HG03060 (cell line): ENCODE data around the gene ZFAND2B.
"Not testable (repeated sequence)": the region's sequence is repeated elsewhere in the genome, so short reads cannot be mapped to it uniquely, and the experiment has no call there.

Experiments
- ATAC-seq: cut with Tn5 transposase; IDR thresholded peaks from one replicate; pipeline ENCODE4 v1.9.1; 2021; ENCODE audit warnings: low read depth, moderate number of reproducible peaks; ENCODE audit not compliant: unreplicated experiment

ZFAND2B gene

DNA sequence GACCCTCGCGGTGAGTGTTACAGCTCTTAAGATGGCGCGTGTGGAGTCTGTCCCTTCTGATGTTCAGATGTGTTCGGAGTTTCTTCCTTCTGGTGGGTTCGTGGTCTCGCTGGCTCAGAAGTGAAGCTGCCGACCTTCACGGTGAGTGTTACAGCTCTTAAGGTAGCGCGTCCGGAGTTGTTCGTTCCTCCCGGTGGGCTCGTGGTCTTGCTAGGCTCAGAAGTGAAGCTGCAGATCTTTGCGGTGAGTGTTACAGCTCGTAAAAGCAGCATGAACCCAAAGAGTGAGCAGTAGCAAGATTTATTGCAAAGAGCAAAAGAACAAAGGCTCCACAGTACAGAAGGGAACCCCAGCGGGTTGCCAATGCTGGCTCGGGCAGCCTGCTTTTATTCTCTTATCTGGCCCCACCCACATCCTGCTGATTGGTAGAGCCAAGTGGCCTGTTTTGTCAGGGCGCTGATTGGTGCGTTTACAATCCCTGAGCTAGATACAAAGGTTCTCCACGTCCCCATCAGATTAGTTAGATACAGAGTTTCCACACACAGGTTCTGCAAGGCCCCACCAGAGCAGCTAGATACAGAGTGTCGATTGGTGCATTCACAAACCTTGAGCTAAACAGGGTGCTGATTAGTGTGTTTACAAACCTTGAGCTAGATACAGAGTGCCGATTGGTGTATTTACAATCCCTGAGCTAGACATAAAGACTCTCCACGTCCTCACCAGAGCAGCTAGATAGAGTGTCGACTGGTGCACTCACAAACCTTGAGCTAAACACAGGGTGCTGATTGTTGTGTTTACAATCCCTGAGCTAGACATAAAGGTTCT, 5.9 kb upstream of the ZFAND2B start:
- ATAC-seq = not testable (repeated sequence)

GRCh38 chr2:219201331-219201730, 5.3 kb upstream of the ZFAND2B start:
- not testable (repeated sequence) for ATAC-seq

GRCh38 chr2:219204425-219205164, 2.0 kb upstream of the ZFAND2B start:
- ATAC-seq = no peak

- no peak for ATAC-seq
These were observed 1.4 kb upstream of the ZFAND2B start for GRCh38 chr2:219205165-219205538.

- no peak for ATAC-seq
These were observed 628 bp upstream of the ZFAND2B start for GRCh38 chr2:219205981-219206327.

- ATAC-seq = no peak
These were observed 727 bp downstream of the ZFAND2B start for GRCh38 chr2:219207134-219207883.

- no peak for ATAC-seq
These were observed 1.5 kb downstream of the ZFAND2B start for GRCh38 chr2:219207884-219208740.

- ATAC-seq = no peak
These were observed 2.9 kb downstream of the ZFAND2B start for GRCh38 chr2:219209236-219210195.

- ATAC-seq = no peak
These were observed 3.8 kb downstream of the ZFAND2B start for GRCh38 chr2:219210196-219210885.

DNA sequence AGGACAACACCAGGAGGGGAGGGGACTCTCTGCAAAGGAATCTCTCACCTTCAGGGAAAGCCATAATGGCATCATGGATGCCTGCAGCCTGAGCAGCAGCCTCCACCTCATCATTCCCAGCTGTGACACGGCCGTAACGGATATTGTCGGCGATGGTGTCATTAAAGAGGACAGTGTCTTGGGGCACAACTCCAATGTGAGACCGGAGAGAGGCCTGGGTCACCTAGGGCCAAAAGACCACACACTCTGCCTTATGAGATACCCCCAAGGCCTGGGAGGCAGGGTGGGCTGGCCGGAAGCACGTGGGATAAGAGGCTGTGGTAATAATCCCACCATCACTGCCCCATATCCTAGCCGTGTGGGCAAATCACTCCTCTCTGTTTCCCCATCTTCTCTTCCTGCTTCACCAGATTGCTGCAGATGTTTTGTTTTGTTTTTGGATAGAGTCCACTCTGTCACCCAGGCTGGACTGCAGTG, 4.3 kb downstream of the ZFAND2B start:
- no peak for ATAC-seq

DNA sequence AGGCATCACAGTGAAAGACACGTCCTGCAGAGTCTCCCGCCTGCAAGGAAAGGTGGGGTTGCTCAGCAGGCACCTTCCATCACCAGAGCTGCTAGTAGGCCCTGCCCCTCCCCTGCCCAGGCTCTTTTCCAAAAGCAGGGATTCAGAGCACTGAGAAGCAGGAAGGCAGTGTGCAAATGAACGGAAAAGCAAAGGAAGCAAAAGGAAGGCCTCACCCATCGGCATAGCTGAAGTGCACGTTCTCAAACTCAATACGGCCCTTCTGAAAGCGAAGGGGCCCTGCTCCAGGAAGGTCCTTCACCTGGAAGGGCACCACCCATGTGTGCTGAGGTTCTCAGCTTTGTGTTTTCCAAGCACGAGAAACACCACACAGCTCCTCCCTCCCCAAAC, 6.4 kb downstream of the ZFAND2B start:
- ATAC-seq = no peak

- no peak for ATAC-seq
These were observed 7.0 kb downstream of the ZFAND2B start for GRCh38 chr2:219213486-219214071.

DNA sequence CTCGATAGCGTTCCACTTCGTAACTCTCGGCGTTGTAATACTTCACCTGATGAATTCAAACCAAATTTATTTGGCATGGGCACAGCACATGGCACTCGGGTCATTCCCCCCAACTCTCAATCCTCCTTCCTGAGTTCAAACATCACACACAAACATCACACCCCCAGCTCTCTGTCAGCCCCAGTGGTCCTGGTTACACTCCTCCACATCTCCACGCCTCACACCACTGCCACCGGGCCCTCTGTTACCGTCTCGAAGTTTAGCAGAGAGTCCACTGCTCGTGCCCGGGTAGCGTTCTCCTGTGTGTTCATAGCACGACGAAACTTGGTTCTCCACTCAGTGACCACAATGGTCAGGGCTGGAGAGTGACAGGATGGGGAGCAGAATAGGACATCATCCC, 7.6 kb downstream of the ZFAND2B start:
- ATAC-seq = no peak

- no peak for ATAC-seq
These were observed 8.2 kb downstream of the ZFAND2B start for GRCh38 chr2:219214786-219215185.

DNA sequence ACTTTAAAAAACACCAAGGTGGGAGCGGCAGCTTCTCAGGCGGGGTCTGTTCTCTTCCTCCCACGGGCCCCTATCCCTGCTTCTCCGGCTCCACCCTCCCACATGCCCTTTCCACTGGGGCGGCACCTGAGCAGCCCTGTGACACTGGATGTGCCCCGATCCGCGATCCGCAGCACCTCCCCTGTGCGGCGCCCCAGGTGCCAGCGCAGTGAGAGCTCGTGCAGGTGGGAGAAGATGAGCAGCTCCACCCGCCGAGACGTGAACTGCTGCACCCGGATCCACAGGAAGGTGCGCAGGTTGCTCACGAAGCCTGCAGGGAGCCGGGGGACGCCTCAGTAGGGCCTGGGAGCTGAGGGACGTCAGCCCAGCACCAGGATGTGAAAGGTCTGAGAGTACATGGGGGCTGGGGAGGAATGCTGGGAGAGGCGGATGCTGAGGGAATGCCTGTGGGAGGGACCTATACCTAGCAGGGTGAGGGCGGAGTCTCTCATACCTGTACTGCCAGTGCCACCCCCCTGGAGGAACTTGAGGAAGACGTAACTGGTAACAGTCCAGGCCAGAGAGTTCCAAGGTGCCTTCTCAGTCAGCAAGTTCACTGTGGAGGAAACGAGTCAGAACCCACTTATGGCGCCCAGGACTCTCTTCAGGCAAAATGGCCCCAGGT, 9.4 kb downstream of the ZFAND2B start:
- no peak for ATAC-seq

DNA sequence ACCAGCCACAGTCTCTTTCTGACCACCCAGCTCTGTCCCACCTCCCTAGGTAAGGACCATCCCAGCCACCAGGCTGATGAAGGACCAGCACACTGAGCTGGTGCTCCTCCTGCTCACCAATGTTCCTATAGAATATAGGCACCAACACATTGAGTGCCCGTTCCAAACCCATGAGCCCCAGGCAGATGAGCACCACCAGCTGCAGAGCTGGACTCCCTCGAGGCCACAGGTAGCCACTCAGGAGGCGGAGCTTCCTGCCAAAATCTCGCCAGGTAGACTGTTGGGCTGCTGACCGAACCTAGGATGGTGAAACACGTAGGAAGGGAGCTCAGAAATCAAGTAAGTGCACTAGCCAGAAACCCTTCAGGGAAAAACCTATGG, 9.9 kb downstream of the ZFAND2B start:
- ATAC-seq = no peak

DNA sequence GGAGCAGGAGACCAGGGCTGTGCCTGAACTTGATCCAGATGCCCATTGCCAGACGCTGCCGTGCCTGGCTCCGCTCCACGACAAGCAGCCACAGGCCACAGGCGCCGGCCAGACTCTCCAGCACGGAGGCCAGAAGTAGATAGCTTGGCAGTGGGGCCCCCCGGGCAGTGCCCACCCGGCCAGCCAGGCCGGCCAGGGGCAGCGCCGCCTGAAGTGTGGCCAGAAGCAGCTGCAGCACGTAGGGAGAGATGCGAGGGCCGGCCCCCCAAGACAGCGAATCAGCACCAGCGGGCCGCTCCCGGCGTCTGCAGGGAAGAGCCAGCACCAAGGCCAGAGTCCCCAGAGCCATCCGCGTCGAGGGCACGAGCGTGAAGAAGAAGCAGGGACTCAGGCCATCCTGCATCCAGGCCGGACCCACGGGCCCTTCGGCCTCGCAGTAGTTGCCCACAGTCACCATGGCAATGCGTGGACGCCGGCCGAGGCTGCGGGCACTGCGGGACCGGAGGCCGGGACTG, 11.7 kb downstream of the ZFAND2B start:
- peak; percentile 12 for ATAC-seq
